Measurements from ENCODE around the gene TLX2. TPM values are rescaled to one million over a fixed set of nuclear protein-coding genes. Genes with fewer than 3 reads are reported as not detected.

TLX2 gene
- not detected in 2 replicates for total RNA-seq

GRCh38 chr2:74514368-74515270, at the start of gene TLX2:
TSS of gene TLX2 (plus strand) at chr2:74514450. CDS start at chr2:74514807, 357 bp downstream.

GRCh38 chr2:74472086-74472944, 41.9 kb upstream of the TLX2 start, which contains the start of gene MRPL53:
TSS of gene MRPL53 (minus strand) at chr2:74472680. CDS start at chr2:74472660, 20 bp downstream.

DNA sequence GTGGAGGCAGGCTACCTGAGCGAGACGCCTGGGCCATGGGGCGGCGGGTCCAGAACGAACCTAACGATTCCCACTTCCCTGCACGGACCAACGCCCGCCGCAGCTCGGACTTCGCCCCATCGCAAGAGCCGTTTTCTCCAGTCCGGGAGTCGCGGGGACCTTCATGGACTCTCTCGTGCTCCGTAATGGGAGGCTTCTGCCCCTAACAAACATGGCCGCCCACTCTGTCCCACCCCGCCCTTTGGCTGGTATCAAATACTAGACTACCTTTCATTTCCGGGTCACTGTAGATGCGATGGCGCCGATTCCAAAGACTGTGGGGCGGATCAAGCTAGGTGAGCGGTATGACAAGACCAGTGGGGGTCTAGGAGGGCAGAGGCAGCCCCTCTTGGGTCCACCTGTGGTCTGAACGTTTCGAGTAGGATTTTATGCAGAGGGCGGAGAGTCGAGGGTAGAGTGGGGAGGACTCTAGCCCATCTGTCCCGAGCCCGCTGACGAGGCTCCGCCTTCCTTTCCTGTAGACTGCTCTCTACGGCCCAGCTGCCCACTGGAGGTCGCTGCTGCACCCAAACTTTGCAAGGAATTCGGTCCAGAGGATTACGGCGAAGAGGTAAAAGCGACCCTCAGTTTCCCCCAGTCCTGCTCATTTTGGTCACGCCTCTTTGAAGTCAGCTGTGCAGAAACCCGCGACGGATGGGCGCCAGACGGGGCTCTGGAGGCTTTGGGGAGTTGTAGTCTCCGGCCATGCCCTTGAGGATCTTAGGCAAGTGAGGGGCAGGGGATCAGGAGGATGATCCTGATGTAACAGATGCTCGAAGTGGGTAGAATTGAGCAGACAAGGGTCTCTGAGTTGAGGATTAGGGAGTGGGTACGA, 31.2 kb upstream of the TLX2 start, which contains the start of the genes CCDC142 and TTC31:
Gene CCDC142 (minus strand): TSS at position 198 of the 874 bp plus-strand sequence. CDS start 161 bp downstream, at position 37.
Gene TTC31 (plus strand): TSS at position 281 of the 874 bp plus-strand sequence. CDS start 15 bp downstream, at position 296.

DNA sequence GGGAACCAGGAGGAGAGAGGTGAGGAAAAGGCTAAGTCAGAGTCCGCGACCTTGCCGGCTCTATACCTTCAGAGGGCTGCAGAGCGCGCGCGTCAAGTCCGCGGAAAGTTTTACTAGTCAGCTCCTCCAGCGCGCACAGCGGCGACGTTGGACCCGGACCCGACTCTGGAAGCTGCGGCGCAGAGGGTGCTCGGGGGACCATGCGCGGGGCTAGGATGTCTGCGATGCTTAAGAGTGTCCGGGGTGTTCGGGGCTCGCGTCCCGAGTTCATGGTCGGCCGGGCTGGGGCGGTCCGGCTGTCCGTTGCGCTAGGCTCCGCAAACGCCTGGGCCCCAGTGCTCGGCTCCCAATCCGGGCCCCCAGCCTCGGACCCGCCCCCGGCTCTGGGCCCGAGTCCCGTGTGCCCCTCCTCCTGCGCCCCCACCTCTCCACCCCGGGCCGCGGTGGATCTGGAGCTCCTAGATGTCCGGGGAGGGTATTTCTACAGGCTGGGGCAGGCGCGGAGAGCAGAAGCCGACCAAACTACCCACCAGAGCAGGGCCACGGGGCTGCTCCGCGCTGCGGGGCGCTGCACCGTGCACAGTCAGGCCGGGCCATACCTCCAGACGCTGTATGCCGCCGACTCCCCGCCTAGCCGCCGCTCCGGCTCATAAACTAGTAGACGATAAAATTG, 14.8 kb upstream of the TLX2 start, which contains the start of gene LBX2:
Gene LBX2 (minus strand): TSS at position 337 of the 673 bp plus-strand sequence. CDS start 66 bp downstream, at position 271.

GRCh38 chr2:74507145-74507925, 6.9 kb upstream of the TLX2 start, which contains the start of gene PCGF1:
TSS of gene PCGF1 (minus strand) at chr2:74507695. CDS start at chr2:74507668, 27 bp downstream.

DNA sequence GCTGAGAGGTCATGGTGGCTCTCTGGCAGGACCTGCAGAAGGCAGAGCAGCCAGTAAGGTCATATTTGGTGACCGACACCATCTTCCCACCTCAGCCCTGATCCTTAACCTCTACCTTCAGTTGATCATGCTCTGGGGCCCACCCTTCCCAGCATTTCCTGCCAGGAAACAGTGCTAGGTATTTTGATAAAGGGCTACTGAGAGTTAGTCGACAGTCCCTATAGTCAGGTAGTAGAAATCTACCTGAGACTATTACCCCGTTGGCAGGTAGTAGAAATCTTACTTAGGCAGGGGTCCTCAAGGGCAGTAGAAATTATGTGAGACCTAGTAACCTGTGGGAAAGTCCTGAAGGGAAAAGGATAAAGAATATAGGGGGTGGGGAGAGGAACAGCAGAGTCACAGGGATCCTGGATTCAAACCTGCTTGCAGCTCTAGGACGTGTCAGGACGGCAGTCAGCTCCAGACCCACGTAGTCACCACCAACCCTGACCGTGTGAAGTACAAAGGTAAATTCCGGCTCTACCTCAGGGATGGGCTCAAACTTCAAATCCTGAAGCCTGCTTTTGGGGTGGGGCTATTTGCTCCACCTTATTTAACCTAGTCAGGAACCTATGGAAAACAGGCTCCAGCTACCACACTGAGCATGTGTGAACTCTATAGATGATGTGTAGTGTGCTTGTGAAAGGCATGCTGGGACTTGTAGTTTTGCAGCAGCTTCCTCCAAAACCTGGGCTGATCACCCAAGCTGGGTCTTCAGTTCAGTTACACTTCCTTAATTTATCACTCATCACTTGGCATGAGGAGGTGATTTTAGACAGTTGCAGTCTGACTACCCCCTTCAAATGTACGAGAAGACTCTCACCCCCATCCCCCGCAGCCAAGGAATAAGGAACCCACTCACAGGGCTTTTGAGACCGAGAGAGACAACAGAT, 11.7 kb downstream of the TLX2 start, which contains the start of gene DQX1:
Gene DQX1 (minus strand): TSS at position 515 of the 932 bp plus-strand sequence. CDS start 502 bp downstream, at position 13.

GRCh38 chr2:74529357-74530238, 15.3 kb downstream of the TLX2 start, which contains the start of the genes AUP1 and HTRA2:
TSS of gene AUP1 (minus strand) at chr2:74529706. CDS start at chr2:74529629, 77 bp downstream.
TSS of gene HTRA2 (plus strand) at chr2:74529933. CDS start at chr2:74530007, 74 bp downstream.

GRCh38 chr2:74553892-74554819, 39.9 kb downstream of the TLX2 start, which contains the start of the genes DOK1 and LOXL3:
TSS of gene DOK1 (plus strand) at chr2:74554720. CDS start at chr2:74554755, 35 bp downstream.
TSS of gene LOXL3 (minus strand) at chr2:74553942. CDS start at chr2:74552634, 1,308 bp downstream.

Other genes with a start within 250 kb of the TLX2 start
- gene SLC4A5, start 171.0 kb upstream of the TLX2 start, total RNA-seq = 0.13 and 0.30 TPM in 2 replicates
- gene DCTN1, start 134.1 kb upstream of the TLX2 start, total RNA-seq = 191 and 217 TPM in 2 replicates
- 1.2 and 3.5 TPM in 2 replicates for gene C2orf81, start 92.8 kb upstream of the TLX2 start, total RNA-seq
- 42.1 and 47.1 TPM in 2 replicates for gene WDR54, start 92.7 kb upstream of the TLX2 start, total RNA-seq
- 16.3 and 23.5 TPM in 2 replicates for gene RTKN, start 72.5 kb upstream of the TLX2 start, total RNA-seq
- 14.4 and 22.7 TPM in 2 replicates for gene INO80B, start 59.4 kb upstream of the TLX2 start, total RNA-seq
- 62.6 and 67.7 TPM in 2 replicates for gene WBP1, start 56.0 kb upstream of the TLX2 start, total RNA-seq
- 82.1 and 97.0 TPM in 2 replicates for gene MOGS, start 49.1 kb upstream of the TLX2 start, total RNA-seq
- 20.2 and 22.0 TPM in 2 replicates for gene MRPL53, start 41.8 kb upstream of the TLX2 start, total RNA-seq
- 24.4 and 28.1 TPM in 2 replicates for gene CCDC142, start 31.5 kb upstream of the TLX2 start, total RNA-seq
- 12.1 and 13.0 TPM in 2 replicates for gene TTC31, start 31.4 kb upstream of the TLX2 start, total RNA-seq
- 0.59 and 4.5 TPM in 2 replicates for gene LBX2, start 14.8 kb upstream of the TLX2 start, total RNA-seq
- gene PCGF1, start 6.8 kb upstream of the TLX2 start, total RNA-seq = 22.8 and 26.2 TPM in 2 replicates
- gene DQX1, start 11.8 kb downstream of the TLX2 start, total RNA-seq = 0.07 TPM in 1 of 2 replicates, not detected in the other
- 68.9 and 96.9 TPM in 2 replicates for gene AUP1, start 15.3 kb downstream of the TLX2 start, total RNA-seq
- gene HTRA2, start 15.5 kb downstream of the TLX2 start, total RNA-seq = 38.6 and 45.3 TPM in 2 replicates
- 110 and 319 TPM in 2 replicates for gene LOXL3, start 39.5 kb downstream of the TLX2 start, total RNA-seq
- 51.3 and 116 TPM in 2 replicates for gene DOK1, start 40.3 kb downstream of the TLX2 start, total RNA-seq
- gene M1AP, start 133.9 kb downstream of the TLX2 start, total RNA-seq = 0.23 and 0.26 TPM in 2 replicates
- 19.7 and 20.4 TPM in 2 replicates for gene SEMA4F, start 139.8 kb downstream of the TLX2 start, total RNA-seq